HepG2 (cell line): ENCODE data around the gene HOXA10. TPM values are rescaled to one million over a fixed set of nuclear protein-coding genes. Genes with fewer than 3 reads are reported as not detected.

Source experiments
- ARHGAP35 ChIP-seq: sonication (generic); formaldehyde crosslinking; IDR thresholded peaks from 2 replicates; pipeline ENCODE4 v1.9.0; 2022; ENCODE audit warnings: mild to moderate bottlenecking, inconsistent platforms, moderate library complexity, missing genetic modification reagents, borderline replicate concordance
- ATF2 ChIP-seq: sonication (generic); formaldehyde crosslinking; IDR thresholded peaks from 2 replicates; pipeline ENCODE4 v1.4.0; 2020; ENCODE audit warnings: missing genetic modification reagents
- CEBPG ChIP-seq: IDR thresholded peaks from 2 replicates; pipeline ENCODE4 v1.6.1; 2016
- DDIT3 ChIP-seq: sonication (generic); formaldehyde crosslinking; IDR thresholded peaks from 2 replicates; pipeline ENCODE4 v1.4.0; 2020; ENCODE audit warnings: mild to moderate bottlenecking, missing genetic modification reagents
- FOXM1 ChIP-seq: sonication (generic); formaldehyde crosslinking; IDR thresholded peaks from 2 replicates; pipeline ENCODE4 v1.5.0; 2020; ENCODE audit warnings: missing genetic modification reagents
- JUN ChIP-seq: sonication (generic); formaldehyde crosslinking; IDR thresholded peaks from 2 replicates; pipeline ENCODE4 v1.4.0; 2020; ENCODE audit warnings: mild to moderate bottlenecking, missing genetic modification reagents
- KDM3A ChIP-seq: IDR thresholded peaks from 2 replicates; pipeline ENCODE4 v1.6.1; 2018; ENCODE audit warnings: low read depth, missing compliant biosample characterization
- MNT ChIP-seq: fragments of 450-650 bp; IDR thresholded peaks from 2 replicates; pipeline ENCODE4 v1.6.1; 2016
- MTA3 ChIP-seq: sonication (generic); formaldehyde crosslinking; IDR thresholded peaks from 2 replicates; pipeline ENCODE4 v1.4.0; 2020; ENCODE audit warnings: missing genetic modification reagents
- NFYB ChIP-seq: sonication (generic); formaldehyde crosslinking; IDR thresholded peaks from 2 replicates; pipeline ENCODE4 v1.4.0; 2020; ENCODE audit warnings: missing genetic modification reagents
- NPAS2 ChIP-seq: sonication (generic); formaldehyde crosslinking; IDR thresholded peaks from 2 replicates; pipeline ENCODE4 v1.8.0; 2022; ENCODE audit warnings: mild to moderate bottlenecking, missing genetic modification reagents, borderline replicate concordance
- POGZ ChIP-seq: sonication (generic); formaldehyde crosslinking; IDR thresholded peaks from 2 replicates; pipeline ENCODE4 v1.4.0; 2020; ENCODE audit warnings: mild to moderate bottlenecking, missing genetic modification reagents
- REL ChIP-seq: sonication (generic); formaldehyde crosslinking; conservative IDR thresholded peaks from 2 replicates; pipeline ENCODE4 v1.8.0; 2022; ENCODE audit warnings: mild to moderate bottlenecking, missing genetic modification reagents, moderate library complexity
- TBP ChIP-seq: sonication (generic); formaldehyde crosslinking; IDR thresholded peaks from 2 replicates; pipeline ENCODE4 v1.5.0; 2020; ENCODE audit warnings: missing genetic modification reagents
- ZBTB20 ChIP-seq: sonication (generic); formaldehyde crosslinking; IDR thresholded peaks from 2 replicates; pipeline ENCODE4 v1.8.1; 2023; ENCODE audit warnings: missing genetic modification reagents, low read depth, mild to moderate bottlenecking, borderline replicate concordance
- ZFP37 ChIP-seq: sonication (generic); formaldehyde crosslinking; IDR thresholded peaks from 2 replicates; pipeline ENCODE4 v1.4.0; 2020; ENCODE audit warnings: missing genetic modification reagents, borderline replicate concordance
- ZFP41 ChIP-seq: sonication (generic); formaldehyde crosslinking; IDR thresholded peaks from 2 replicates; pipeline ENCODE4 v1.4.0; 2020; ENCODE audit warnings: mild to moderate bottlenecking, missing genetic modification reagents, borderline replicate concordance
- ZNF280D ChIP-seq: sonication (generic); formaldehyde crosslinking; IDR thresholded peaks from 2 replicates; pipeline ENCODE4 v1.5.1; 2020; ENCODE audit warnings: mild to moderate bottlenecking, missing genetic modification reagents
- ZNF503 ChIP-seq: sonication (generic); formaldehyde crosslinking; IDR thresholded peaks from 2 replicates; pipeline ENCODE4 v1.4.0; 2020; ENCODE audit warnings: missing genetic modification reagents
- ZNF546 ChIP-seq: sonication (generic); formaldehyde crosslinking; conservative IDR thresholded peaks from 2 replicates; pipeline ENCODE4 v1.8.1; 2023; ENCODE audit warnings: mild to moderate bottlenecking, missing genetic modification reagents
- ZNF652 ChIP-seq: IDR thresholded peaks from 2 replicates; pipeline ENCODE4 v1.6.1; 2016; ENCODE audit warnings: low read depth, borderline replicate concordance
- ZNF773 ChIP-seq: sonication (generic); formaldehyde crosslinking; IDR thresholded peaks from 2 replicates; pipeline ENCODE4 v1.4.0; 2020; ENCODE audit warnings: missing genetic modification reagents, borderline replicate concordance
- polyA plus RNA-seq, 8 experiments: library from polyadenylated mRNA; depleted of rRNA in 3 of 8; stranded (reverse) in 7 of 8; unstranded in 1 of 8; fragments of >200 nt; fragmentation: Illumina TruSeq in 4 of 8; extraction: Trizol in 4 of 8; gene quantifications; 2 replicates each; pipeline versions ENCODE4 v1.2.1 to v1.2.3, GENCODE V29; 2011 to 2016; ENCODE audit warnings: low read depth in 4 of 8, missing spikeins in 1 of 8, mixed read lengths in 1 of 8; ENCODE audit not compliant: insufficient read depth in 1 of 8
- total RNA-seq, 5 experiments: library from RNA; depleted of rRNA; stranded (reverse); fragments of >200 nt; fragmentation: Illumina TruSeq; extraction: Trizol; gene quantifications; 2 replicates each; pipeline ENCODE4 v1.2.3, GENCODE V29; 2016; ENCODE audit warnings: low read depth in 1 of 5

Gene HOXA10
- total and polyA plus RNA-seq, 2 of the 13 experiments (the other 11 are each of a cell fraction or from before 2014, with no cell fraction given) = not detected

- TF ChIP-seq ZFP37 (CRISPR knock-in tag) = peak; percentile 52; the same call in 1 of the 2 replicates
- TF ChIP-seq CEBPG (CRISPR knock-in tag) = no peak
- TF ChIP-seq NPAS2 = no peak
- no peak for TF ChIP-seq REL (CRISPR knock-in tag)
- TF ChIP-seq ZNF773 (CRISPR knock-in tag) = no peak
- no peak for TF ChIP-seq ZNF280D
- no peak for TF ChIP-seq ZBTB20 (CRISPR knock-in tag)
- no peak for TF ChIP-seq ZFP41 (CRISPR knock-in tag)
- TF ChIP-seq DDIT3 (CRISPR knock-in tag) = no peak
- TF ChIP-seq ZNF652 (CRISPR knock-in tag) = no peak
- no peak for TF ChIP-seq JUN (CRISPR knock-in tag)
- peak; percentile 91 for TF ChIP-seq POGZ (CRISPR knock-in tag)
- no peak for TF ChIP-seq FOXM1 (CRISPR knock-in tag)
- TF ChIP-seq MTA3 (CRISPR knock-in tag) = no peak
- TF ChIP-seq ARHGAP35 = peak; percentile 87; the same call in 1 of the 2 replicates
- peak; percentile 66 for TF ChIP-seq MNT
- no peak for TF ChIP-seq KDM3A (CRISPR knock-in tag)
- no peak for TF ChIP-seq ZNF503 (CRISPR knock-in tag)
- no peak for TF ChIP-seq TBP (CRISPR knock-in tag)
- no peak; the same call in 1 of the 2 replicates for TF ChIP-seq ATF2 (CRISPR knock-in tag)
- TF ChIP-seq ZNF546 (CRISPR knock-in tag) = no peak
- TF ChIP-seq NFYB (CRISPR knock-in tag) = peak; percentile 93
Measured at GRCh38 chr7:27130540-27131389, 43.4 kb downstream of the HOXA10 start, which contains the start of gene HOXA4 (continued).
